GM21381 (cell line): ENCODE data around the gene PTS.

Experiments used
- ATAC-seq: cut with Tn5 transposase; IDR thresholded peaks from one replicate; pipeline ENCODE4 v1.9.1; 2021; ENCODE audit warnings: mild to moderate bottlenecking, moderate library complexity; ENCODE audit not compliant: unreplicated experiment

PTS gene

GRCh38 chr11:112219476-112220232 lies 6.6 kb upstream of the PTS start:
- peak; percentile 97 for ATAC-seq

- no peak for ATAC-seq
Observed at GRCh38 chr11:112221274-112221835, 4.9 kb upstream of the PTS start.

- ATAC-seq, result no peak
Observed at GRCh38 chr11:112222303-112222702, 3.9 kb upstream of the PTS start.

- ATAC-seq, result no peak
Observed at GRCh38 chr11:112223121-112223520, 3.1 kb upstream of the PTS start.

- no peak for ATAC-seq
Observed at GRCh38 chr11:112223754-112224532, 2.3 kb upstream of the PTS start.

- ATAC-seq, result no peak
Observed at GRCh38 chr11:112225753-112226061, 521 bp upstream of the PTS start.

- ATAC-seq, result peak; percentile 44
Observed at GRCh38 chr11:112226831-112227401, 688 bp downstream of the PTS start.

GRCh38 chr11:112227471-112227870 lies 1.2 kb downstream of the PTS start:
- ATAC-seq, result no peak

GRCh38 chr11:112228706-112229105 lies 2.5 kb downstream of the PTS start:
- ATAC-seq, result no peak

- ATAC-seq, result no peak
Observed at GRCh38 chr11:112229159-112229558, 2.9 kb downstream of the PTS start.

GRCh38 chr11:112229746-112230433 lies 3.7 kb downstream of the PTS start:
- ATAC-seq, result no peak

- ATAC-seq, result no peak
Observed at GRCh38 chr11:112231952-112232351, 5.7 kb downstream of the PTS start.

- ATAC-seq, result no peak
Observed at GRCh38 chr11:112235750-112236390, 9.6 kb downstream of the PTS start.

GRCh38 chr11:112237451-112237850 lies 11.2 kb downstream of the PTS start:
- no peak for ATAC-seq

- no peak for ATAC-seq
Observed at GRCh38 chr11:112238041-112238440, 11.8 kb downstream of the PTS start.

GRCh38 chr11:112241486-112241885 lies 15.3 kb downstream of the PTS start:
- ATAC-seq, result no peak

GRCh38 chr11:112247201-112247600 lies 21.0 kb downstream of the PTS start:
- no peak for ATAC-seq

GRCh38 chr11:112248201-112248600 lies 22.0 kb downstream of the PTS start:
- ATAC-seq, result no peak

GRCh38 chr11:112249871-112250610 lies 23.8 kb downstream of the PTS start:
- ATAC-seq, result no peak

- ATAC-seq, result no peak
Observed at GRCh38 chr11:112253605-112254242, 27.5 kb downstream of the PTS start.
